Upper lobe of left lung (tissue), 4 donors: Measurements from ENCODE around the gene PTPRN2.

Experiments
- CTCF ChIP-seq, 6 experiments: fragments of 450-650 bp in 4 of 6; fragments of 200-600 bp in 2 of 6; sonication (generic) in 2 of 6; IDR thresholded peaks; one replicate each; pipeline ENCODE4 v1.5.1; 2016 to 2019; ENCODE audit warnings: antibody characterized with exemption in 6 of 6
- POLR2A ChIP-seq, 4 donors: fragments of 450-650 bp; IDR thresholded peaks; one replicate each; pipeline ENCODE4 v1.5.1; 2016 to 2017; ENCODE audit warnings: antibody characterized with exemption in 4 of 4, mild to moderate bottlenecking in 2 of 4

- no peak for TF ChIP-seq CTCF (IDR thresholded peaks at IDR 0.05)
- TF ChIP-seq POLR2A (IDR thresholded peaks at IDR 0.05): no peak
Measured at GRCh38 chr7:158108646-158109293, 478.9 kb downstream of the PTPRN2 start.
